ENCODE results near the gene IMMP2L.

Gene IMMP2L

DNA sequence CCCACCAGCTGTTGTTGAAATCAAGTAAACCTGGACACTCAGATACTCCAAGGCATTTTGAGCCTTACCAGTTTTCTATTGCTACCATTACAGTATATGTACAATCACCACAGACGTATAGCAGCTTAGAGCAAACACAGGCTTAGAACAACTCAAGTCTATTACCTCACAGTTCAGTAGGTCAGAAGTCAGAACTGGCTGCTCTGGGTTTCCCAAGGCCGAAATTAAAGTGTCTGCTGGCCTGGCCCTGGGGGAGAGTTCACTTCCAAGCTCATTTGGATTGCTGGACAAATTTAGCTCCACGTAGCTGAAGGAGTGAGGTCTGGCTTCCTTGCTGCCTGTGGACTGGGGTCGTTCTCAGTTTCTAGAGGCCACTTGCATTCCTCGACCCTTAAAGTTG, 731.5 kb downstream of the IMMP2L start:
- no peak for DNase-seq

DNA sequence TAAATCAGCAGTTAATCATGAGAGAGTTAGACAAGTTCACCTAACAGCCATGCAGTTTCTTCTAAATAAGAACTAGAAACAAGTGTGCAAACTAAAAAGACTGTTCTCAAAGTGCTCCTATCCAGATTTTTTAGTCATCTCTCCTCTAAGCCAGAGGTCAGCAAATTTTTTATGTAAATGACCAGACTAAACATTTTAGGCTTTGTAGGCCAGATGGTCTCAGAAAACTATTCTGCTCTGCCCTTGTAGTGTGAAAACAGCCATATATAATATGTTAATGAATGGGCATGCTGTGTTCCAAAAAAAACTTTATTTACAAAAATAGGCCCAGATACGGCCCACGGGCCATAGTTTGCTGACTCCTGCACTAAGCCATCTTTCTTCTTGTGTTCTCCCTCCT, 734.4 kb downstream of the IMMP2L start:
- DNase-seq = no peak

DNA sequence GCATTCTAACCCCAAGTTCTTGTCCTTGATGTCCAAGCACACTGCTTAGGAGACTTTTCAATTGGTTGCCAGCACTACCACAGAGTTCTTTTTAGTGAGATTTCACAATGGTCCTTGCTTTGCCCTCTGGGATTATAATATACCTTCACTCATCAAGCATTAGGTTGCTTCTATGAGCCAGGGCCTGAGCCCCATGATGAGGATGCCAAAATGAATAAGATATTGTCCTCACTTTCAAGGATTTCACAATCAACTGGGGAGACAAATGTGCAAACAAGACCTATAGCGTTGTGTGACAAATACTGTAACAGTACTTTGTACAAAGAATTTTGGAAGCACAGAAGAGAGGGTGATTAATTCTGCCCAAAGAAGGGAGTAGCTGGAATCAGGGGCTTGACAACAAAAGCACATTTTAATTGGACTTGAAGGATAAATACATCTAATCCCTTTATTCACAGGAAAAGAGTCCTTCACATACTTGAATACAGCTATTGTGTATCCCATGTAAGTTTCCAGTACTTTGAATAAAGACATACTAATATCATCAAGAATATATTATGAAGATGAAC, 734.9 kb downstream of the IMMP2L start:
- no peak for DNase-seq

DNA sequence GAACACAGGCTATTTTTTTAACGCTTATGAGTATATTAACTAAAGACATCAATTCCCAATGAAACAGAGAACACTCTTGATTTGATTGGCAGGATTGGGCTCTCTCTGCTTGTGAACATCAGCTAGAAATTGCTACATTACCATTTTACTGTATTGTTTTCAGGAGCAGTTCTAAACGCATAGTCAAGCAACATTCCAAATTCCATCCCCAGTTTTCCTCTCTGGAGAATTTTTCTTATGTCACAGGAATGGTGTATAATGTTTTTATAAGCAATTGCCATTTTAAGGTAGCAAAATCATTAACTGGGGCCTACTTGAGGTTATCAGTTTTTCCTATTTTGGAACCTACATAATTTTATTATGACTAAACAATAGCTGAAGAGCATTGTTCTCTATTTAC, 748.3 kb downstream of the IMMP2L start:
- DNase-seq = no peak

DNA sequence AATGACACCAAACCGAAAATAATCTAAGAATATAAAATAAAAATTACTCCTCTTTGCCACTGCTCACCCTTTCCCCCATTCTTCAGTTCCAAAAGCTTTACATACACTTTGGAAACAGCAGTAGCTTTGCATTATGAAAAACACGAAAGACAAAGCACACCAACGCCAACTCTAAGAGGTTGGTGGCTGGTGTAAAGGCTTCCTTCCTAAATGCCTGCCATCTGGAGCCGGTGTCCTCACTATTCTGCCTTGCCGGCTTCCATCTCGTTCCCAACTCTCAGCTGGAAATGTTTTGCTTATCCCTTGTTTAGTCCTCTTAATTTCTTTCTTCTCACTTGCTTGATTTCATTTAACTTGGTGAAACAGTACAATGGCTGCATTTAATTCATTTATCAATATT, 752.5 kb downstream of the IMMP2L start:
- DNase-seq = no peak

DNA sequence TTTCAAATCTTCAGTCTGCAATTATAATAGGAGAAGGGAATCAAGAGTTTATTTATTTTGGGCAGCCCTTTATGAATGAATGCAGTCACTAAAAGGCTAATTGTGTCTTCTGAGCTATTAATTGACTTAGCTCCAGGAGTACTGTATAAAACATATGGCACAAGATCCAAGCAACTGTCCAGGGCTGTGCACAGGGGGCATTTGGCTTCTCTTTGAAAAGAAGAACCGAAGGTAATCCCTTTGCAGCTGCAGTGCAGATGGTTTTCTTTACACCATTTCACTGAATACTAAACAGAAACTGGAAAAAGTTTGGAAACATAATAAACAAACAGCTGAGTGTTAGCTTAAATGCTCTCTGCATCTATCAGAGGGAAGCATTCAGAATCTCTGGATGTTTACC, 753.9 kb downstream of the IMMP2L start:
- DNase-seq = no peak

DNA sequence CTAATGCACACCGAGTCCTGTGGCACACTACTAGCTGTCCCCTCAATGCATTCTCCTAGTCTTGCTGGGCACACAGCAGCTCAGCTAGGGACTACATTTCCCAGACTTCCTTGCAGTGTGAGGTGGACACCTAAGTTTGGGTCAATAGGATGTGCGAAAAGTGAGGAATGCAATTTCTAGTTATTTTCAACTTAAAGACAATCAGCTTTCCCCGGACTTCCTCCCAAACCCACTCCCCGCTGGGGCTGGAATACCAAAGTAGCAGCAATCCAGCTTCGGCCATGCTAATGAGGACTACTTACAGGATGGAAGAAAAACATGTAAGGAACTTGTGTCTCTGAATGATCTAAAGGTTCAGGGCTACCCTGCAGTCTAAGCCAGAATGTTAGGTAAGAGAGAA, 757.8 kb downstream of the IMMP2L start:
- DNase-seq = no peak

DNA sequence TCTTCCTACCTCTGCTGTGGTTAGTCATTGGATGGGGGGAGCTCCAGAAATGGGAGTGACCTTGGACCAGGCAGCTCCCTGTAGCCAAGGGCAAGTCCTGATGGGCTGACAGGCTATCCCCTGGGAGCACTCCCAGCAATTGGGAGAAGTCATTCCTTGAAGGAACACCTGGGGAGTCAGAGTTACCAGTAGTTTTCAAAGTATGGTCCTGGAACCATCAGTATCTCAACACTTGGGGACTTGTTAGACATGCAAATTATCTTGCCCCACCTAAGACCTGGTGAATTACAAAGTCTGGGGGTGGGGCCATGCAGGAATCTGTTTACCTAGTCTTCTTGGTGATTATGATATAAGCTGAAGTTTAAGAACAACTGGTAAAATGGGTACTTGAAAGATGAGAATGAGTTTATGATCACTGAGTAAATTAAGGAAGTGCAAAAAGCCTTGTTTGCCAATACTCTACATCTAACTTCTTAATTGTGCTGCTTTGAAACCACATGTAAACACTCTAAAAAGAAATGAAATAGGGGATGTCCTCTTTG, 758.6 kb downstream of the IMMP2L start:
- no peak for DNase-seq

DNA sequence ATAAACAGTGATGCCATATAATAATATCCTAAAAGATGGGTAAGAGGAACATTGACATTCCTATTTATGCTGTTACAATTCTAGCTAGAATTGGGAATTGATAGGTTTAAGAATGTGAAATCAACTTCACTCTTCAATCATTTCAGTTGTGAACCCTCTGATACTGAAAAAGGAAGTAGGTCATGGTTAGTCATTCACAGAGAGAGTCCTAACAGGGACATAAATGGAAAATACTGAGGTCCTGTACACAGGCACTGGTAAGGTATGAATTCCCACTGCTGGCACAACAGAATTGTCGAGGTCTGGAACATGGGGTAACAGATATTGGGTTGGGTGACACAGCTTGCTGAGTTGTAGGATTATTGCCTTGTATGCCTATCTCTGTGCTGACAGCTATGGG, 760.8 kb downstream of the IMMP2L start:
- no peak for DNase-seq

DNA sequence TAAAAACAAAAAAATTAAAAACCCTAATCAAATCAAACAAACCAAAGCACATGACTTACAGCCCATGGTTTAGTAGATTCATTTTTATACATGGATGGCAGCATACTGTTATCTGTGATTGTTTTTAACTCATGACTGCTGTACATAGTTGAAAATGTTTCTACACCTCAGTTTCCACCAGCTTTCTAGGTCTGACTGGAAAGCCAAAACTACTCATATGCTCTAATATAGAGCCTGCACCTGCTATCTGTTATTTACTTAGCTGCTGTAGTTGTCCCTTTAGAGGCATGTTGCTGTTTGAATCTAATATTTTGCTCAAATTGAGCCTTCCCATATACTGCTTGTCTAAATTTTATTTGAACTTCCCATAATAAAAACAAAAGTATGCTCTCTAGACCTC, 761.3 kb downstream of the IMMP2L start:
- DNase-seq = no peak

DNA sequence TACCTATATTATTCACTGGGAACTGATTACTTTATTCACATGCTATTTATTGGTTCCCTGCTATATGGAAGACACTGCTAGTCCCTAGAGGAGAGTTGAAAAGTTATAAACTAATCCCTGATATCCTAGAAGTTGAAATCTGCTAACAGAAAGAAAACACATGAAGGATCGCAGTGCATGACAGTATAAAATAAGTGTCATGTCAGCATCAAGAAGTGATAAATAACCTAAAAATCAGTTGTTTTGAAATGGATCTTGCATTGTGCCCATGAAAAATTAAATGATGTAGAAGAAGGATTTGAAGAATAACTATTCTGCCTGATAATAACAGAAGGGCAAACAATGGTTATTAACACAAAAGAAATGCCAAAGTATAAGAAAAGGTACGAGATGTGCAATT, 764.6 kb downstream of the IMMP2L start:
- DNase-seq = no peak

DNA sequence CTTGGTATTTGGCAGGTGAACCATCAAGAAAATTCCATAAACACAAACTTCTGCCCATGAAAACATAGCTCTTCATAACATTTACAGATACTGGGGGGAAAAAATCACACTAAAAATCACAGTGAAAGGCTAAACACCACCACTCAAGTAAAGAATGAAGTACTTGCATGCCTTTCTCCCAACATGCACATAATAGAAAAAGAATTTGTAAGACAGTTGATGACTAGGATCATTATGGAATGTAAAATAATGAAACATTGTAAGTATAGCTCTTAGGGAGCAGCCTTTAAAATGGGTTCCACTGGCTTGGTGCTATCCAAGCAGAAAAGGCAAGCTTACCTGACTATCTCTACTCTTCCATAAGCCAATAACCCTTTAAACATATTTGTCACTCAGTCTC, 771.3 kb downstream of the IMMP2L start:
- no peak for DNase-seq

DNA sequence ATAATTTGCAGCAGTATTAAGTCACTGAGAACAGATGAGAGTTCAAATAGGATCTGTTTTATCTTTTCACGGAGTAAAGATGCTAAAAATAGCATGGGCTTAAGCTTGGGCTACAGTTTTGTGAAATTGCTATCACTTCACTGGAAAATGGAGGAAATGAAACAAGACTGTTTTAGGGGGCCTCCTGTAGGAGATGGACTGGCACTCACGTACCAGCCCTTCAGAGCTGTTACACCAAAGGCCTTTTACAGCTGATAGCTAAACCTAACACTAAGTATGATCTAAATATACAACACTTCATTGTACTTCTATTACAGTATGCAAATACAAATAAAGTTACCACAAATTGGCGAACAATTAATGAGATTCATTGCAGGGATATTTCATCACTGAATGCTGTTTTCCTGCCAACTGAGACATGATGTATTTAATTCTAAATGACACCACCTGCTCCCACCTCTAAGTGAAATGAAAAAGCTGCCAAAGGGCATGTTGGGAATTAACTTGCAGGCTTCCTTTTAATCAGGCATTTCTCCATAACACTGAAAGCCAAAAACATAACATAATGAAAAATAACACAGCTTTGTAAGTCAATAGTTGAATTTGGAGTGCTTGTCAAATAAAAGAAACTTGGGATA, 775.8 kb downstream of the IMMP2L start:
- DNase-seq = no peak

DNA sequence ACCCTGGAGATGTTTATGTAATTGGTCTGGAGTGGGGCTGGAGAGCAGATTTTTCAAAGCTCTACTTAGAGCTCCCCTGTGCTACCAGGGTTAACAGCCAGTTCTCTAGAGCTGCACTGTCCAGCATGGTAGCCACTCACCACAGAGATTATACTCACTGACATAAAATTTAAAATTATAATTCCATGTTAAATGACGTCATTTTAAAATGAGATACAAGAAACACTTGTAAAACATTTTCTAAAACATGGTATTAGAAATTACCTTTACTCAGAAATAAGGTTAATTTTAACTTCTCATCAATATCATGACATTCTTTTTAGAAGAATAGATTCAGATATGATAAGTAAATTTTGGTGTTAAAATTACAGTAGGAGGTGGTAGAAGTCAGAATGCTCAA, 777.5 kb downstream of the IMMP2L start:
- no peak for DNase-seq

DNA sequence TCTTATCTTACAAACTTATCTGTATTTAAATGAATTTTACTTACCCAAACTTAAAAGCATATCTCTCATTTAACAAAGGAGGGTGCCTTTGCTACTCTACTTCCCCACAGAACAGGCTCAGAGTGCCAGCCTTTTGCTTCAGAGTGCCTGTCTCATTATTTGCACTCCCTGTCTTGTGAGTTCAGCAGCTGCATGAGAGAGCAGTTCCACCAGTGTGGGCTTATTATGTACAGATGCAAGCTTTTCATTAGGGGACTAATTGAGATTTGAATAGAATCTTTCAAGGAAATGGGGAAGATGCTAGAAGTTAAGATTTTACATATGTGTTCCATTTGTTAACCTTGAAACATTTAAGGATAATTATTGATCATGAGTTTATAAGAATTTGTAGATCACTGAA, 781.6 kb downstream of the IMMP2L start:
- DNase-seq = no peak

DNA sequence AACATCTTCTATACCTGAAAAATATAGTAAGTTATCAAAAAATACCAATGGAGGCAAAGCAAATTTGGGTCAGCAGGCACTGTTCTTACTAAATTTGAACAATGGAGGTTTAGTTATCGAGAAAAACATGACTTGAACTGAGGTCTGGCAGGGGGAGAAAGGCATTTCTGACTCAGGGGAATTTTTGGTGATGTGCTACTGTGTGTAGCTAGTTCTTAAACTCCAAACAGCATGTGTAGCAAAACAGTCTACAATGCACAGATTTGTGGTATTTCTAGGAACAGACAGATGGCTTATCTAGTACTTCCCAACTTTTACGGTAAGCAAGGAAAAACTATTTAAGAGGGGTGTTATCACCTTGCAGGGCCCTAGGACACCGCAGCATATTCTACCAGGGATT, 783.0 kb downstream of the IMMP2L start:
- DNase-seq = no peak

DNA sequence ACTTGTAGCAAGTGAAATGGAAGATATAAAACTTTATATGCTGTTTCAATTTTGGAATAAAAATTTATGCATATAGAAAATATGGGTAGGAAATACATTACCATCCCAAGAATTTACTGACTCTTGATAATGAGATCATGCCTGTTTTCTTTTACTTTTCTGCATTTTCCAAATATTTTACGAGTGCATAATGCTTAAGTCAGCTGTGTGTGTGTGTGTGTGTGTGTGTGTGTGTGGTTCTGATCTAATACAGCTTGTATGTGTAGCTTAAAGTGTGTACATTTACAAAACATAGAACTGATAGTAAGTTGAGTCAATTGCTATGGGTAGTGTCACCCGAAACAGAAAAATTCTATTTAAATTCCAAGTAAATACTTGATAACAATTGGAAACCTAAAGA, 787.2 kb downstream of the IMMP2L start:
- DNase-seq = no peak

DNA sequence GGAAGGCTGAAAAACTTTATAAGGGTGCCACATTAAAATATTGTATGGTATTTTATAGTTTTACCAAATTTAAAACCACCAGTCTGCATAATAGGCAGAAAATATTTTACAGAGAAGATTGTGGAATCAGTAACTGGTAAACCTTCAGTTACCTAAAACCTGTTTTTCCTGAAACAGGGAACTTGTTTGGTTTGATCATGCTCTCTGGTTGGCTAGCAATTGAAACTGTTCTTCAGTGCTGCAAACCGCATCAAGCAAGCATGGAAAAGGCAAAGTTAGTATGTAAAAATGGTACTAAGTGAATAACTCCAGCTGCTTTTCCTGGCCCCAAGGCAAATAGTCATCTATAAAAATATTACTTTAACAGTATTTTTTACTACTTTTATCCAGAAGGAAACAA, 788.2 kb downstream of the IMMP2L start:
- DNase-seq = no peak

DNA sequence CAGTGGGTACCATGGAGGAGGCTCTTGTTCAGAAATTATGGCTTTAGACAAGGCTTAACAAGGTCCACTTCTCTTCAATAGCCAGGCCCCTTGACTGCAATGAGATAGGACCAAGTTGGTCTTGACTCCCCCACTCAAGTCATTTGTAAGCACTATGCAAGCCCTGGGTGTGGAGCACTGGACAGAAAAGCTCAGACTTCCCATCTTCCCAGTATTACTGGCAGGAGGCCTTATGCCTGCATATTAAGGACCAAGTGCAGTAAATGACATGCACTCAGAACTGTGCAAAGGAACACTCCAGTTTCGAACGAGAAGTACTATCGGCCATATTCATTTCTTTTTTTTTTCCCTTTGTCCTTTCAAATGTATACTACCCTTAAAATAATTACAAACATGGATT, 789.7 kb downstream of the IMMP2L start:
- no peak for DNase-seq

DNA sequence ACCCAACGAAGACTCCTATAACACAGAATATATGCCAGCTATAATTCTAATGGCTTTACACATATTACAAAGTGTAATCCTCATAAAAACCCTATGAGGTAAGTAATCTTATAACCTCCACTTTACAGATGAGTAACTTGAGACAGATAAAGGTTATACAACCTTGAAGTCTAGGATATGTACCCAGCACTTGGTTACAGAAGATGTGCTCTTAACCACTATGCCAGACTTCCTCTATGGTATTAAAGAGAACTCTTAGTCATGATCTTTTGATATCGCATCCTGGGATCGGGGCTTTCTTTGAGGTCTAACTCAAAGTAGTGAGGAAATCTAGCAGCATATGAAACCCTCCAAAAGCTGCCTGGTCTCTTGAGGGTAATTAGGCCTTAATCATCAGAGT, 790.6 kb downstream of the IMMP2L start:
- no peak for DNase-seq

DNA sequence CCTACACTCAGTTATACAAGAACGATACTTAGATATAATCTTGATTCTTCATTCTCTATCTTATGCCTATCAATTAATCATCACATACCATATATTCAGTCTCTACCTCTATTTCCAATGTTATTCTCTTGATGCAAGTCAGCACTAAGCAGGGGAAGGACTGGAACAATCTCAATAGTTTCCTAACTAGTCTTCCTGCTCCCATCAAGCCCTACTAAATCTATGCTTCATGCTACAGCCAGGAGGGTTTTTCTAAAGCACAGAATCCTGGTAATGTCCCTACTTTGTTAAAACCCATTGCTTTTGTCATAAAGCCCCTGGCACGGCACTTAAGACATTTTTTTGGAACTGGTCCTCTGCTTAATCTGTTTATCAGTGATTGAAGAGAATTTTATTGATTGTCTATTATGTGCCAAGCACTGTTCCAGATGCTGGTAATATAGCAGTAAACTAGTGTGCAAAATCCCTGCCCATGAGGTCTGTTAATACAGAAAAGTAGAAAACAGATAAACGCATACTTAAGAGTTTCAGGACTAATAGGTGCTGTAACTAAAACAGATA, 794.7 kb downstream of the IMMP2L start:
- DNase-seq = no peak

DNA sequence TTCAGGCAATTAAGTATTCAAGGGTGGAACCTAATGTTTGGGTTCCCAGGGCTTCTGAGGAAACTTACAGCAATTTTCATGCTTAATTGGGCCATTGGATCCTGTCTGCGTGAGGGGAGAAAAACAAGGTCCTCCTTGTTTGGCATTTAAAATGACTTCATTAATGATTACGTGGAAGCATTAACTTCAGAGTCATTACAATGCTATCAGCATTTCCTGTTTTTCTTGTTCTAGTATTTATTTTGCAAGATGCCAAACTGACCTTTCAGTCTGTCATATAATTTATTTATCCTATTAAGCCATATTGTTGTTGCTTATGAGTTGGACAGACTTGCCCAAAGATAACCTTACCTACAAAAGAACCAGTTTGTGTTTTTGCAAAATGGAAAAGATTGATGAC, 795.4 kb downstream of the IMMP2L start:
- DNase-seq = no peak

DNA sequence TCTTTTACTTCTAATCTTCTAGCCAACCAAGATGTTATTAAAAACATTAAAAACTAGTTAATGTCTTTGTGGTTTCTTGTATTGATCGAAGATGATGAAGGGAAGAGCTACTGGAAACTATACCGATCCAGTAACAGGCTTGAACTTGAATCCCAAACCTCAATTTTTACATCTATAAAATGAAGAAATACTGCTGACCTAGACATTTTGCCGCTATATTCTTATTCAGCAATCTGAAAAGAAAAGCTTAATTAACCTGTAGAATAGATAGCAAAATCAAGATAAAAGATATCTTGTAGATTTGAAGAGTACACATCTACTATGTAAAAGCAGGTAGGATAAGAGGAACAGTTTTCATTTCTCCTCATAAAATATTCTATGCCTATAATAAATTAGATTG, 797.4 kb downstream of the IMMP2L start:
- DNase-seq = no peak

DNA sequence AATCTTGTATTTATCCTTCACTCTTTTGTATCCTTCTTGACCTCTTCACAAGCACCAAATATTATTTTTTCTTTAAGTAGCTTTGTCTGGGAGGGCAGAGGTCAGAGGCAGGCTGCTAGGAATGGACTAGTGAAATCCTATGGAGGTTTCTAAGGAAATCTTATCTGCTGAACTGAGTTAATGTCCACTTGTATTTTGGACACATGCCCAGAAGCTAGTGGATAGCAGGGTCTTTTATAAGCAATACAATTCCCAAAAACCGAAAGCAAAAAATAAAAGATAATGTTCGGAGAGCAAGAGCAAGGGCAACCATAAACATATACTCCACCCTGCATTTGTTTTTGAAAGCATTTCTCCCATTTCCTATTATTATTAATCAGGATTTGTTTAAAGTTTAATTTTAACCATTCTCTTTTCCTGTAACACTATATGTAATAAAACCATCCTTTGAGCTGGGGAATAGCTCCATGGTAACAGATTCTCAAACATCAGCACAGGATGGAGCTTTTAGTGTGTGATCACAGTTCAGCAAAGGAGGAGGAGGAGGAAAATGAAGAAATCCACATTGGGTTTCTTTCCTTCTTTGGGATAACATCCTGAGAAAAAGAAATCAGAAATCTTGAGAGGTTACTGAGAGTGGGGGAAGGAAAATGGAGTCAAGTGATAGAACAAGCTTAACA, 799.6 kb downstream of the IMMP2L start:
- DNase-seq = no peak
